HG02885 (cell line): ENCODE measurements around the gene STAG2.

Experiments
- ATAC-seq: cut with Tn5 transposase; IDR thresholded peaks from one replicate; pipeline ENCODE4 v1.9.1; 2021; ENCODE audit warnings: mild to moderate bottlenecking; ENCODE audit not compliant: unreplicated experiment, poor library complexity

The STAG2 gene

DNA sequence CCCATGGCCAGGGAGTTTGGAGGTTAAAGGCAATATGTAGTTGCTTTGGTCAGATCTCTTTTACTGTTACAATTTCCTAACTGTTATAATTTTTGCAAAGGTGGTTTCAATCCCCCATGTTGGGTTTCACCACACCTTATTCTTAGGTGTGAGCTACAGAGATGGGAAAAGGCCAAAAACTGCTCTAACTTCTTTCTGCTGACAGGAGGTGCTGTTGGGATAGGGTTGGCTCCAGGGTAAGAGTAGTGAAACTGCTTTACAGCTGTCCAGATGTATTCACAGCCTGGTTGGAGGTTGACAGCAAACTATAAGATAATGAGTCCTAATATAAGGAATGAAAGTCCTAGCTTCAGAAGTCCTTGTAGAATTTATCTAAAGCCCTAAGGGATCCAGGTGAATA, 189.7 kb downstream of the STAG2 start:
- no peak for ATAC-seq
